Astrocyte of the cerebellum (primary cell): Measurements from ENCODE around the gene ITPRID2.

ENCODE experiments used
- DNase-seq: peaks from one replicate; pipeline ENCODE4 v3.0.0-alpha.2; 2011; ENCODE audit warnings: low read depth
- H3K4me3 ChIP-seq: 2 replicates; pipeline ENCODE4 v1.5.1; 2011; ENCODE audit warnings: mild to moderate bottlenecking, low read depth, low read length, moderate library complexity
- in situ Hi-C: cut with HindIII; loops from 2 replicates; pipeline ENCODE4 v1.10.0; 2017; ENCODE audit warnings: low sequenced_read_pairs
- TF ChIP-seq, protein P1 (sequence below): IDR thresholded peaks from 2 replicates; pipeline ENCODE4 v1.5.1; 2012; ENCODE audit warnings: low read length, low read depth, moderate library complexity, mild to moderate bottlenecking; ENCODE audit errors: missing control alignments

Gene ITPRID2

DNA sequence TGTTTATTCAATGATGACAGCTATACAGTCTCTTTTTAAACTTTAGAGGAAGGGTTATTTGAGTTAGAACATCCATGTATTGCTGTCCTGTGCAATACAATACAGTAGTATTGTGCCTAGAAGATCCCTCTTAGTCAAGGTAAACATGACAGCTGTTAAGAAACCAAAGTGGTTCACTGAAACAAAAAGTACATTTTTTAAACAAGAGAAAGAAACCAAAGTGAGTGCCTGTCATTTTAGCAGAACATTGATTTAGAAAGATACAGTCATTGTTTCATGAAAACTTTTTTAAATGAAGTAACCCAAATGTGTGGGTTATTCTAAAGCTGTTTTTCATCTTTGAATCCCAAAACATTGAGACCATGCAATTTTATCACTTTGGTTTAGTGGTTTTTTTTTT is 15.5 kb downstream of the ITPRID2 start:
- in situ Hi-C loops: no loop called here
- DNase-seq: no peak
- H3K4me3 ChIP-seq: no peak overlapping the region
- TF ChIP-seq, protein P1, sequence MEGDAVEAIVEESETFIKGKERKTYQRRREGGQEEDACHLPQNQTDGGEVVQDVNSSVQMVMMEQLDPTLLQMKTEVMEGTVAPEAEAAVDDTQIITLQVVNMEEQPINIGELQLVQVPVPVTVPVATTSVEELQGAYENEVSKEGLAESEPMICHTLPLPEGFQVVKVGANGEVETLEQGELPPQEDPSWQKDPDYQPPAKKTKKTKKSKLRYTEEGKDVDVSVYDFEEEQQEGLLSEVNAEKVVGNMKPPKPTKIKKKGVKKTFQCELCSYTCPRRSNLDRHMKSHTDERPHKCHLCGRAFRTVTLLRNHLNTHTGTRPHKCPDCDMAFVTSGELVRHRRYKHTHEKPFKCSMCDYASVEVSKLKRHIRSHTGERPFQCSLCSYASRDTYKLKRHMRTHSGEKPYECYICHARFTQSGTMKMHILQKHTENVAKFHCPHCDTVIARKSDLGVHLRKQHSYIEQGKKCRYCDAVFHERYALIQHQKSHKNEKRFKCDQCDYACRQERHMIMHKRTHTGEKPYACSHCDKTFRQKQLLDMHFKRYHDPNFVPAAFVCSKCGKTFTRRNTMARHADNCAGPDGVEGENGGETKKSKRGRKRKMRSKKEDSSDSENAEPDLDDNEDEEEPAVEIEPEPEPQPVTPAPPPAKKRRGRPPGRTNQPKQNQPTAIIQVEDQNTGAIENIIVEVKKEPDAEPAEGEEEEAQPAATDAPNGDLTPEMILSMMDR: no peak

DNA sequence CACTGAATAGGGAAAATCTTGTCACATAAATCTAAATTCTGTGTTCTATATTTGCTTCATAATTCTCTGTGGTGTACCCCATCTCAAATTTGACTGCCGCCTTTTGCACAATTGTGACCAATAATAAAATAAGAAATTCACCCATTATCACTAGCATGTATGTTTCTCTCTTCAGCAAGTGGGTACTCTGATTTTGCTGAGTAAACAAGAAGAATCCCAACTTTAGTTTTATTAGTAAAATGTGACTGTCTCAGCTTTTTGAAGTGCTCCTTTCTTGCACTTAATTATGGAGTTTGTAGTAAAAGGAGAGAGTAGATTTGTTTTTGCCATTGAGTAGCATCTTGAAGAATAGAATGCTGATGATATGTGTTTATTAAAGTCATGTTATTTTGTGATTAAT is 16.1 kb downstream of the ITPRID2 start:
- in situ Hi-C loops: no loop called here

DNA sequence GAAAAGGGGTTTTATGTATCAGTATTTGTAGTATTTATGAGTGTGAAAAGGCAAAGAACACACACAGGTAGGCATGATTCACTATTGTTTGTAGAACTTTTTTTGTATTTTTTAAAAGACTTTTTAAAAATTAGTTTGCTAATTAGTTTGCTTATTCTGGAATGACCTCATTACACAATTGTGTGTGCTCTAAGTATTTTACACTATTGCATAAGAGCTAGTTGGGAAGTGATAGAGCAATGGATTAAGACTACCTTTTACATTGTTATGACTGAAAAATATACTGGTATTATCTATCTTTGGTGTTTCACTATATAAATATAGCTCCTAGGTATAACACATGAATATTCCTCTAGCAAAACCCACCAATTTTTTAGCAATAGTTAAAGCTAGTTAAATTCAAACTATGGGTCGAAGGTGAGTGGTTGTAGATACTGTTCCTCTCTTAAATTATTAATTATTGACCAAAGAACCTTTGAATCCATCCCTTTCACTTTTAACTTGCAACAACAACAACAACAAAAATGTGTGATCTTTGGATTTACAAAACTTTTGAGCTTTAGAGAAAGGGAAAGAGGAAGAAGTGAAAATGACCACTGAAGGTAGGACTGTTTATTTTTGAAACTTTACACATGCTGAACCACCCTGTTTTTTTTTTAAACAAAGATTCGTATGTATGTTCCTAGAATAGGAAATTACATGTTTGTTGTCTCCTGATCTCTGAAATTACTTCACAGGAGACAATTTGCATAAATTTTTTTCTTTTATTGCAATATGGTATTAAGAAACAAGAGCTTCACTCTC is 18.7 kb downstream of the ITPRID2 start:
- in situ Hi-C loops: no loop called here
- DNase-seq: no peak
- TF ChIP-seq, protein P1: no peak
- no peak overlapping the region for H3K4me3 ChIP-seq

More for the DNA sequence above, 16.1 kb downstream of the ITPRID2 start:
- H3K4me3 ChIP-seq: no peak overlapping the region
- no peak for DNase-seq
- TF ChIP-seq, protein P1: no peak

DNA sequence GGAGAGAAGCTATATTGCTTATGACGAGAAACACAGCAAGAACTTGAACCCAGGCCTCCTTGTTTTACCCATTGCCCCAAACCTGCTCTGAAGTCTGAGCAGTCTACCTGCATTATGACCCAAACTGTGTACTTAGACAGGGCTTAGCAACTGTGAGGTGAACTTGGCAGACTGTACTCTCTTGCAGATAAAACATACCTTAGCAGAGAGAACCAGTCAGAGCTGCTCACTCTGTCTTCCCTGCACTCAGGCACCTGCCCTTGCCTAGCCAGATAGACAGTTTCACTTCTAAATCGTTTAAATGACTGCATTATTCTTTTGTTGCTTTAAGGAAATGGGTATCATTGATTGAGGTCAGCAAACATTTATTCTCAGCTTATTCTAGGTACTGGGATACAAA is 20.3 kb downstream of the ITPRID2 start:
- in situ Hi-C loops: no loop called here
- TF ChIP-seq, protein P1: no peak
- no peak overlapping the region for H3K4me3 ChIP-seq
- DNase-seq: no peak

DNA sequence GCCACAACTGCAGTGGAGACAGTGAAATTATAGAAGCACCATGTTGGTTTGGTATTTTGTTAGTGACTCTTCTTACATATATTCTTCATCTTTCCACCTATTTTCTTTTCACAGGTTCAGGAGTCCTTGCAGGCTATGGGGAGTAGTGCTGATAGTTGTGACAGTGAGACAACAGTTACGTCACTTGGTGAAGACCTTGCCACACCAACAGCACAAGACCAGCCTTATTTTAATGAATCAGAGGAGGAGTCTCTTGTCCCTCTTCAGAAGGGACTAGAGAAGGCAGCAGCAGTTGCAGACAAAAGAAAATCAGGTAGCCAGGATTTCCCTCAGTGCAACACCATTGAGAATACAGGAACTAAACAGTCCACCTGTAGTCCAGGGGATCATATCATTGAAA is 23.6 kb downstream of the ITPRID2 start:
- no peak overlapping the region for H3K4me3 ChIP-seq
- in situ Hi-C loops: no loop called here
- TF ChIP-seq, protein P1: no peak
- no peak for DNase-seq

DNA sequence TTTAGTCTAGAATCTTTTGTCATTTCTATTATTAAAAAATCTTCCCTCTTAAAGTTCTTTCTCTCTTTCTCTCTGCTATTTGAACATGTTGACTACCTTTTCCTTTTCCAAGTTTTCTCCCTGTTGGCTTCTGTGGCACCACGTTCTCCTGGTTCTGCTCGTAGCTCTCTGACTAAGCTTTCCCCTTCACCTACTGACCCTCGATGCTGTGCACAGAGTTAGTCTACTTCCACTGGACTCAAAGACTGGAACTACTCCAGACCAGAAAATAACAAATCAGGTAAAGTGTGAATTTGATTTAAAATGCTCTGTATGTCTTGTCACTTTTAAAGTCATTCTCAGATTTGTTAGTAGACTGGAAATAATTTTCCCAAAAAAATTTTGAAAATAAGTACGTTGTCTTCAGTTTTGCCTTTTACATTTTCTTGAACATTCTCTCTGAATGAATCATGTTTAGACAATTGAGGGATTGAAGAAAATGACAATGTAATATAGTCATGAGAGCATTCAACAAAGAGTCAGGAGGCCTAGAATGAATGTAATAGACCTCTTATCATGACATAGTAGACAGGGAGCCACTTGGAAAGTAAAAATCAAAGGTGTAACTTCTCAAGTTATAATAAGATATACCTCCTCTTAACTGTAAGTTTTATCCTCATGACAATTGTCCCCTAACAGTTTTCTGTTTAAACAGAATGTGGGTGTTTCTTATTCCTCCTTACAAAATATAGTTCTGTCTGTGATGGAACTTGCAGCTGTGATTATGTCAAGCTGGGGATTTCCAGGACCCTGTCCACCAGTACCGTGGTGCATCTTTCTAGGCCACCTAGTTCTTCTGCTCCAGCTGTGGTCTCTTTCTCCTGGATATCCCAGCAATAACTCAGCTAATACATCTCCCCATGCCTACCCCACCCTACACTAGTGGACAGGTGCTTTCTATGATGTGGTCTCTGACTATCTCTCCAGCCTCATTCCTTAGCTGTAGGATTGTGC is 25.5 kb downstream of the ITPRID2 start:
- TF ChIP-seq, protein P1: no peak
- peak; percentile 9 for DNase-seq
- in situ Hi-C loops: no loop called here
- H3K4me3 ChIP-seq: no peak overlapping the region
